ENCODE measurements around the gene KDM7A. TPM values are rescaled to one million over a fixed set of nuclear protein-coding genes. Genes with fewer than 3 reads are reported as not detected.

Gene KDM7A
- polyA plus RNA-seq, 1 experiment, result 2.9 TPM

DNA sequence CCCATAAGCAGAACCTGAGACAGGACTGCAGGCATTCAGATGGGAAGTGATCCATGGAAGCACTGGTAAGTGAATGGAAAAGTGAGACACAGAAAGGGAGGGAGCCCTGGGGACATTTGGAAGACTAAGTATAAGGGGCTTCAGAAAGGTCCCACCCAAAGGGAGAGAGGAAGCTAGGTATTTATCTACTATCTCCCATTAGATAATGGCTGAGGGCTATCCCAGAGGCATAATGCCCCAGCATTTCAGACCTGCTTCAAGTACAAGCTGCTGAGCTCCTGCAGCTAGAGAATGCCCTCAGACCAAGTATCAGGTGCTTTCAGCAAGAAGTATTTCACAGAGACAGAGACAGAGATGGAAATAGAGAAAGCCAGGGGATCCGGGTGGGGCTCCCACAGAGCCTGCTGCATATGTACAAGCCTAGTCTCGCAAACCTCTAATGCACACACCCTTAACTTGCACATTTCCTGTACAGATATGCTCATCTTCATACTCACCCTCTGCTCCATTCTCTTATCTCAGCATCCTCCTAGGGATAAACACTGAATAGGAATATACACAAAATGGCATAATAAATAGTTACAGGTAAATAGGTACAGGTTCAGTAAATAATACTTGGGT is 20.2 kb downstream of the KDM7A start:
- H3K27me3 ChIP-seq (ENCODE audit: control insufficient read depth, insufficient read depth, low read length), result no peaks in the 10 kb centered on the region
- ChIA-PET POLR2A (no interaction called here), CTCF (interaction anchor here (1.3 kb wide), 1 partner anchor 9 kb away, joined by 5 read pairs; no protein-coding TSS in a partner anchor)
- no peaks in the 10 kb centered on the region for H3K36me3 ChIP-seq (ENCODE audit: control insufficient read depth, insufficient read depth, low read length)
- no peak overlapping the region for H3K4me3 ChIP-seq (ENCODE audit: low read depth, low read length)
- no peak for DNase-seq (ENCODE audit: low read depth)
- no peak for TF ChIP-seq CTCF (IDR thresholded peaks at IDR 0.05; ENCODE audit: insufficient read depth, low read depth, low read length)

DNA sequence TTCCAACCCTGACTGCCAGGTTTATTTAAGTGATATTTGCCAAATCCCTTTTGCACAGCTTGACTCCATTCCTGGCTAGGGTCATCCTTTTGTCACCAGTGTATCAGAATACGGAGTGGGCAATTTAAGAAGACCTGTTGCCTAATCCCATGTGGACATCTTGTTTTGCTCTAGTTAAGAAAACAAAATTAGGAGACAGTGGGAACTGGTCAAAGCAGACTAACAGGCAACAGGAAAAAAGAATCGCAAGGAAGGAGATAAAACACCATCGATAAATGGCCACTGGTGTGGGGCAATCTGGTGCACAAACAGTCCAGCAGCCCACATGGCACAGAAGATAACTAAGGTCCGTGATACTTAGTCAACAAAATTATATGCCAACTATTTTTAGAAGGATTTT is 21.4 kb downstream of the KDM7A start:
- ChIA-PET CTCF (no interaction called here), POLR2A (no interaction called here)
- H3K27me3 ChIP-seq (ENCODE audit: control insufficient read depth, insufficient read depth, low read length), result no peaks in the 10 kb centered on the region
- no peaks in the 10 kb centered on the region for H3K36me3 ChIP-seq (ENCODE audit: control insufficient read depth, insufficient read depth, low read length)
- H3K4me3 ChIP-seq (ENCODE audit: low read depth, low read length), result no peak overlapping the region
- no peak for TF ChIP-seq CTCF (IDR thresholded peaks at IDR 0.05; ENCODE audit: insufficient read depth, low read depth, low read length)
- no peak for DNase-seq (ENCODE audit: low read depth)

DNA sequence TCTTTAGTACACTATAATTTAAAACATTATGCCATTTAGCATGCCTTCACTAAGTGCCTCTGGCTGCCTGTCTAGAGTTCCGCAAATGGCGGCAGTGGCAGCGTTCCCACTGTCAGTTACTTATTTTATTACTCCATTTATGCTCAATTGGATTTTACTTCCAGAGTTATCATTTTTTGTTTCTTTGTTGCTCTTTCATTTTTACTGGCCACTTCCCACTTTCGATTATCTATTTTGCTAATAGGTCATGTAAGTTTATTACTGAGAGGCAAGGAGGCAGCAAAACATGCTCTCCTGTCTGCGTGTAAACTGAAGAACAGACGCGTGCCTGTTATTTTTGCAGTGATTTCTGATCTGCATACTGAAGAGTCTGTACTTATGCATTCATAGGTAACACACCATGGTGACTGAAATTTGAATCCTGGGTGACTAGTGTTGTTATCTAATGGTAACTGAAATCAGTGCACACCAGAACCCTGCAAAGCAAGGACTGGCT is 23.1 kb downstream of the KDM7A start:
- Histone ChIP-seq H3K36me3 (ENCODE audit: control insufficient read depth, insufficient read depth, low read length) (no peaks in the 10 kb centered on the region), H3K27me3 (ENCODE audit: control insufficient read depth, insufficient read depth, low read length) (no peaks in the 10 kb centered on the region), H3K4me3 (ENCODE audit: low read depth, low read length) (no peak overlapping the region)
- ChIA-PET POLR2A (no interaction called here), CTCF (no interaction called here)
- TF ChIP-seq CTCF (IDR thresholded peaks at IDR 0.05; ENCODE audit: insufficient read depth, low read depth, low read length), result no peak
- DNase-seq (ENCODE audit: low read depth), result no peak

DNA sequence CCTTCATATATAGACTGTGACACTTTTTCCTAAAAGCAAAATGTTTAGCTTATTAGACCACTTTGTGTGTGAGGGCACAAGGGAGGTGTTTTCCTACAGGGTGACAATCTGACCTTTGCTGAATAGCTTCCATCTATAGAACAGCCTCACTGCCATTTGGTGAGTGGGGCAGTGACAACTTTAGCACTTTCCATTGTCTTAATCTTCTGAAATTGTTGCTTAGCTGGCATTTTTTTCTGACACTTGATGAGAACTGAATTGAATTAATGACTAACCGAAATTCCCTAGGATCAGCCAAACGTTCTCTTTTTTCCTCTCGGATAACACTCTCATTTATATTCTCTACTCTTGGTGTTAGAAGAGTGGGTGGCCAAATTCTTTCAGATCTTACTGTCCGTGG is 30.2 kb downstream of the KDM7A start:
- H3K36me3 ChIP-seq (ENCODE audit: control insufficient read depth, insufficient read depth, low read length), result no peaks in the 10 kb centered on the region
- TF ChIP-seq CTCF (IDR thresholded peaks at IDR 0.05; ENCODE audit: insufficient read depth, low read depth, low read length), result no peak
- DNase-seq (ENCODE audit: low read depth), result no peak
- POLR2A ChIA-PET, result no interaction called here
- H3K27me3 ChIP-seq (ENCODE audit: control insufficient read depth, insufficient read depth, low read length), result no peaks in the 10 kb centered on the region
- H3K4me3 ChIP-seq (ENCODE audit: low read depth, low read length), result no peak overlapping the region
- CTCF ChIA-PET, result interaction anchor here (3.2 kb wide), 1 partner anchor 8 kb away, joined by 12 read pairs; no protein-coding TSS in a partner anchor

DNA sequence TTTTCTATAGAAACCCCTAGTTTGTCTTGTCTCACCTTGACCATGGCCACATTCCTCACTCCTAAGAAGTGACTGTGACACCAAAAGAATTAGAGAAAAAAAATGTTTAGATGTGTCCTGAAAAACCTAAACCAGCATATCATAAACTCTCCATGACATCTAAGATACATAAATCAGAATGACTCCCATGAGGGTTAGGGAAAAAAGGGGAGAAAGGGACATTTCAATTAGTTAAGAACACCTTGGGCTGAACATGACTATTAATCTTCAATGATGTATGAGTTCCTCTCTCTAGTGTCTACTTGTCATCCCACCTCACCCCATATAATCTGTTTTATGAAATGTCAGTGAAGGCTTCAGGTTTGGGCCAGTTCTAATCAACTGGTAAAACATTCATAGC is 31.1 kb downstream of the KDM7A start:
- TF ChIP-seq CTCF (IDR thresholded peaks at IDR 0.05; ENCODE audit: insufficient read depth, low read depth, low read length), result no peak
- DNase-seq (ENCODE audit: low read depth), result no peak
- POLR2A ChIA-PET, result no interaction called here
- Histone ChIP-seq H3K36me3 (ENCODE audit: control insufficient read depth, insufficient read depth, low read length) (no peaks in the 10 kb centered on the region), H3K4me3 (ENCODE audit: low read depth, low read length) (no peak overlapping the region), H3K27me3 (ENCODE audit: control insufficient read depth, insufficient read depth, low read length) (no peaks in the 10 kb centered on the region)
- CTCF ChIA-PET, result no interaction called here
